ENCODE results near the gene BATF.

- TF ChIP-seq CTCF (IDR thresholded peaks at IDR 0.05): no peak
- no peak for TF ChIP-seq EZH2 (IDR thresholded peaks at IDR 0.05; ENCODE audit: borderline replicate concordance, insufficient read depth, low read depth, low read length, poor library complexity, severe bottlenecking)
These were observed 56.0 kb downstream of the BATF start, which contains the start of gene FLVCR2 for GRCh38 chr14:75578102-75578785.

All from B cell (primary cell).